GM23338 (cell line): ENCODE data around the gene P2RX7. TPM values are rescaled to one million over a fixed set of nuclear protein-coding genes. Genes with fewer than 3 reads are reported as not detected.

Experiments
- ATAC-seq: fragments of 200-7000 bp; cut with Tn5 transposase; 3 replicates; pipeline ENCODE4 v1.9.1; 2020
- DNase-seq: peaks from one replicate; pipeline ENCODE4 v3.0.0-alpha.2; 2015; ENCODE audit warnings: low spot score
- H2AFZ ChIP-seq: fragments of 200-600 bp; sonication (generic); 2 replicates; pipeline ENCODE4 v1.8.0; 2016; ENCODE audit warnings: antibody characterized with exemption, mild to moderate bottlenecking, moderate library complexity
- H3F3A ChIP-seq: fragments of 200-600 bp; sonication (generic); replicated peaks from 2 replicates; pipeline ENCODE4 v1.8.0; 2017; ENCODE audit warnings: antibody characterized with exemption, mixed run types, low read depth
- H3K27ac ChIP-seq: fragments of 200-600 bp; sonication (generic); 2 replicates; pipeline ENCODE4 v1.6.1; 2016; ENCODE audit warnings: low read depth
- H3K27me3 ChIP-seq: fragments of 200-600 bp; sonication (generic); 2 replicates; pipeline ENCODE4 v1.8.0; 2016; ENCODE audit warnings: mild to moderate bottlenecking, mixed run types, moderate library complexity; ENCODE audit not compliant: insufficient read depth
- H3K36me3 ChIP-seq: fragments of 200-600 bp; sonication (generic); 2 replicates; pipeline ENCODE4 v1.8.0; 2016; ENCODE audit warnings: mild to moderate bottlenecking; ENCODE audit not compliant: insufficient read depth
- H3K4me1 ChIP-seq: fragments of 200-600 bp; sonication (generic); 2 replicates; pipeline ENCODE4 v1.8.0; 2016; ENCODE audit warnings: mild to moderate bottlenecking, moderate library complexity; ENCODE audit not compliant: insufficient read depth
- H3K4me2 ChIP-seq: fragments of 200-600 bp; sonication (generic); 2 replicates; pipeline ENCODE4 v1.7.1; 2017; ENCODE audit warnings: mixed run types
- H3K4me3 ChIP-seq: fragments of 200-600 bp; sonication (generic); 2 replicates; pipeline ENCODE4 v1.6.1; 2016; ENCODE audit warnings: mixed run types
- H3K79me2 ChIP-seq: fragments of 200-600 bp; sonication (generic); replicated peaks from 2 replicates; pipeline ENCODE4 v1.8.0; 2017; ENCODE audit warnings: mild to moderate bottlenecking; ENCODE audit not compliant: insufficient read depth
- H3K9me2 ChIP-seq: fragments of 200-600 bp; sonication (generic); 2 replicates; pipeline ENCODE4 v1.8.0; 2017; ENCODE audit not compliant: insufficient read depth
- H4K20me1 ChIP-seq: fragments of 200-600 bp; sonication (generic); replicated peaks from 2 replicates; pipeline ENCODE4 v1.8.0; 2017; ENCODE audit warnings: mild to moderate bottlenecking; ENCODE audit not compliant: insufficient read depth
- H3K27ac Mint-ChIP-seq: 2 replicates; pipeline ENCODE4 v1.8.0; 2020; ENCODE audit warnings: inconsistent platforms, mild to moderate bottlenecking, moderate library complexity, mixed read lengths
- H3K27me3 Mint-ChIP-seq: 3 replicates; pipeline ENCODE4 v1.8.0; 2022; ENCODE audit warnings: low read depth, mild to moderate bottlenecking, moderate library complexity, mixed read lengths, inconsistent platforms; ENCODE audit not compliant: insufficient read depth, poor library complexity
- H3K36me3 Mint-ChIP-seq: 3 replicates; pipeline ENCODE4 v1.8.0; 2021; ENCODE audit warnings: low read depth, mild to moderate bottlenecking, inconsistent platforms, moderate library complexity, mixed read lengths
- H3K4me1 Mint-ChIP-seq: 3 replicates; pipeline ENCODE4 v1.8.0; 2020; ENCODE audit warnings: mild to moderate bottlenecking, inconsistent platforms, mixed read lengths
- H3K4me3 Mint-ChIP-seq: 3 replicates; pipeline ENCODE4 v1.8.0; 2021; ENCODE audit warnings: moderate library complexity, mild to moderate bottlenecking, inconsistent platforms, mixed read lengths
- H3K9me3 Mint-ChIP-seq: 3 replicates; pipeline ENCODE4 v1.8.0; 2020; ENCODE audit warnings: moderate library complexity, mild to moderate bottlenecking, inconsistent platforms, mixed read lengths
- CREB1 ChIP-seq: fragments of 250-450 bp; sonication (Bioruptor Pico); IDR thresholded peaks from 2 replicates; pipeline ENCODE4 v1.5.0; 2020; ENCODE audit warnings: low read depth, mild to moderate bottlenecking, moderate library complexity
- EZH2 ChIP-seq: fragments of 200-600 bp; sonication (generic); IDR thresholded peaks from one replicate; pipeline ENCODE4 v1.8.0; 2017; ENCODE audit warnings: antibody characterized with exemption, mild to moderate bottlenecking, low read depth; ENCODE audit not compliant: unreplicated experiment
- NANOG ChIP-seq: IDR thresholded peaks from 2 replicates; pipeline ENCODE4 v1.6.1; 2016; ENCODE audit warnings: antibody characterized with exemption, borderline replicate concordance
- POLR2AphosphoS5 ChIP-seq: IDR thresholded peaks from 2 replicates; pipeline ENCODE4 v1.6.1; 2016; ENCODE audit warnings: antibody characterized with exemption, low read depth
- STAT1 ChIP-seq: IDR thresholded peaks from one replicate; pipeline ENCODE4 v1.6.1; 2016; ENCODE audit warnings: antibody characterized with exemption; ENCODE audit not compliant: unreplicated experiment
- ZNF331 ChIP-seq: fragments of 250-450 bp; sonication (Bioruptor Pico); IDR thresholded peaks from 2 replicates; pipeline ENCODE4 v1.5.0; 2020; ENCODE audit warnings: low read depth, mild to moderate bottlenecking, moderate library complexity
- ZNF462 ChIP-seq: fragments of 250-450 bp; sonication (Bioruptor Pico); IDR thresholded peaks from 2 replicates; pipeline ENCODE4 v1.5.0; 2020; ENCODE audit warnings: mild to moderate bottlenecking, moderate library complexity
- polyA plus RNA-seq: library from polyadenylated mRNA; unstranded; fragments of >200 nt; fragmentation: Nextera tagmentation; extraction: Ambion mirVana; gene quantifications from 2 replicates; pipeline ENCODE4 v1.2.1, GENCODE V29; 2016
- total RNA-seq: library from RNA; depleted of rRNA; stranded (reverse); fragments of >200 nt; shearing (Covaris generic); gene quantifications from 2 replicates; pipeline ENCODE4 v1.2.3, GENCODE V29; 2014

Gene P2RX7
- total and polyA plus RNA-seq, 2 experiments from 2014 or later: 0.24 to 0.48 TPM

GRCh38 chr12:121116318-121117225 lies 16.1 kb upstream of the P2RX7 start (continued):
- TF ChIP-seq STAT1: no peak
- TF ChIP-seq ZNF462 (CRISPR knock-in tag): no peak
- no peak for TF ChIP-seq CREB1 (CRISPR knock-in tag)
- TF ChIP-seq ZNF331: no peak
- TF ChIP-seq NANOG: no peak
- no peak for TF ChIP-seq EZH2
- TF ChIP-seq POLR2AphosphoS5: no peak

- Mint-ChIP-seq H3K4me3 (no peak overlapping the region), H3K4me1 (no peaks in the 10 kb centered on the region), H3K27me3 (peaks cover 3% of the 10 kb centered on the region), H3K27ac (no peak overlapping the region), H3K36me3 (no peaks in the 10 kb centered on the region), H3K9me3 (no peaks in the 10 kb centered on the region)
- Histone ChIP-seq H3F3A (no peaks in the 10 kb centered on the region), H3K27me3 (no peaks in the 10 kb centered on the region), H3K4me3 (no peak overlapping the region), H3K36me3 (no peaks in the 10 kb centered on the region), H3K27ac (no peak overlapping the region), H2AFZ (no peak overlapping the region), H3K4me2 (no peak overlapping the region), H3K79me2 (no peaks in the 10 kb centered on the region), H3K9me2 (0 out of 2 replicates have a peak, but pooled peaks cover 5% of the 10 kb centered on the region), H4K20me1 (no peaks in the 10 kb centered on the region), H3K4me1 (no peaks in the 10 kb centered on the region)
- DNase-seq (no peak), ATAC-seq (no peak)
- TF ChIP-seq ZNF331: no peak
Measured at GRCh38 chr12:121117226-121117777, 15.4 kb upstream of the P2RX7 start.
